HEK293T (cell line): ENCODE measurements around the gene SIDT2.

Experiments
- ARNT ChIP-seq: fragments of 450-650 bp; IDR thresholded peaks from 2 replicates; pipeline ENCODE4 v1.6.1; 2017; ENCODE audit warnings: mild to moderate bottlenecking
- BHLHE40 ChIP-seq: fragments of 450-650 bp; IDR thresholded peaks from 2 replicates; pipeline ENCODE4 v1.6.1; 2016; ENCODE audit warnings: mild to moderate bottlenecking, moderate library complexity, borderline replicate concordance
- ELF4 ChIP-seq: fragments of 450-650 bp; IDR thresholded peaks from 2 replicates; pipeline ENCODE4 v1.6.1; 2017; ENCODE audit warnings: antibody characterized with exemption
- FOXK2 ChIP-seq: fragments of 450-650 bp; IDR thresholded peaks from 2 replicates; pipeline ENCODE4 v1.6.1; 2016; ENCODE audit warnings: mild to moderate bottlenecking
- FOXM1 ChIP-seq: fragments of 450-650 bp; IDR thresholded peaks from 2 replicates; pipeline ENCODE4 v1.6.1; 2017; ENCODE audit warnings: mild to moderate bottlenecking, borderline replicate concordance
- LEF1 ChIP-seq: fragments of 450-650 bp; IDR thresholded peaks from 2 replicates; pipeline ENCODE4 v1.6.1; 2017; ENCODE audit warnings: mild to moderate bottlenecking, borderline replicate concordance
- NFRKB ChIP-seq: fragments of 450-650 bp; IDR thresholded peaks from 2 replicates; pipeline ENCODE4 v1.6.1; 2016; ENCODE audit warnings: mild to moderate bottlenecking, moderate library complexity
- SP1 ChIP-seq: fragments of 450-650 bp; IDR thresholded peaks from 2 replicates; pipeline ENCODE4 v1.6.1; 2017
- SUZ12 ChIP-seq: fragments of 450-650 bp; IDR thresholded peaks from 2 replicates; pipeline ENCODE4 v1.6.1; 2016; ENCODE audit warnings: mild to moderate bottlenecking
- TARDBP ChIP-seq: fragments of 450-650 bp; IDR thresholded peaks from 2 replicates; pipeline ENCODE4 v1.6.1; 2016
- ZNF384 ChIP-seq: fragments of 450-650 bp; IDR thresholded peaks from 2 replicates; pipeline ENCODE4 v1.6.1; 2016
- TF ChIP-seq, protein P1 (sequence below): fragments of 450-650 bp; IDR thresholded peaks from 2 replicates; pipeline ENCODE4 v1.6.1; 2016

- TF ChIP-seq BHLHE40 (no peak), LEF1 (no peak), SP1 (no peak), ARNT (no peak), FOXK2 (no peak), ELF4 (no peak), FOXM1 (no peak), ZNF384 (no peak), TARDBP (no peak), SUZ12 (no peak), NFRKB (no peak)
- TF ChIP-seq, protein P1, sequence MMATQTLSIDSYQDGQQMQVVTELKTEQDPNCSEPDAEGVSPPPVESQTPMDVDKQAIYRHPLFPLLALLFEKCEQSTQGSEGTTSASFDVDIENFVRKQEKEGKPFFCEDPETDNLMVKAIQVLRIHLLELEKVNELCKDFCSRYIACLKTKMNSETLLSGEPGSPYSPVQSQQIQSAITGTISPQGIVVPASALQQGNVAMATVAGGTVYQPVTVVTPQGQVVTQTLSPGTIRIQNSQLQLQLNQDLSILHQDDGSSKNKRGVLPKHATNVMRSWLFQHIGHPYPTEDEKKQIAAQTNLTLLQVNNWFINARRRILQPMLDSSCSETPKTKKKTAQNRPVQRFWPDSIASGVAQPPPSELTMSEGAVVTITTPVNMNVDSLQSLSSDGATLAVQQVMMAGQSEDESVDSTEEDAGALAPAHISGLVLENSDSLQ: no peak
Measured at GRCh38 chr11:117175781-117176180, 2.8 kb upstream of the SIDT2 start.
